Uterus (tissue), 2 donors: ENCODE results near the gene TIGD2.

Experiments used
- CTCF ChIP-seq, 4 experiments: fragments of 200-600 bp in 2 of 4; fragments of 450-650 bp in 2 of 4; sonication (generic) in 2 of 4; IDR thresholded peaks; one replicate each; pipeline ENCODE4 v1.5.1; 2016 to 2019; ENCODE audit warnings: antibody characterized with exemption in 4 of 4, mild to moderate bottlenecking in 2 of 4, moderate library complexity in 1 of 4
- POLR2A ChIP-seq, 2 donors: fragments of 450-650 bp; IDR thresholded peaks; one replicate each; pipeline ENCODE4 v1.6.1; 2016; ENCODE audit warnings: antibody characterized with exemption in 2 of 2, mild to moderate bottlenecking in 1 of 2, moderate library complexity in 1 of 2

- TF ChIP-seq CTCF (IDR thresholded peaks at IDR 0.05) (no peak), POLR2A (IDR thresholded peaks at IDR 0.05) (no peak)
Measured at GRCh38 chr4:89108091-89108490, 3.2 kb upstream of the TIGD2 start.
